ENCODE results near the gene LYZL6.

The LYZL6 gene

DNA sequence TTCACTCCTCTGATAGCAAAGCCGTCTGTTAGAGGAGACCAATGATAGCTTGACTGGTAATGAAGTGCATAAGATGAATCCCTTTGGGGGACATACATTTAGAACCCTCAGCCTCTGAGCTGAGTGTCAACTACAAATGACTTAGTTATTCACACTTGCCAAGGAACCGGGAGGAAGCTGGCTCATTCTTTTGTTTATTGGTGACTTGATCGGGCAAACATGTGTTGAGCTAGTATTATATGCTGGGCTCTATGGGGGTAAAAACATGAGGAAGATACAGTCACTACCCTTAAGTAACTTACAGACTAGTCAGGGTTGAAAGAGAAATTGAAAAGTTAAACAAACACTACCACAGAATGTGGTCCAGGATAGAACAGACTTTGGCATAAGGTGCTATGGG, 34.8 kb upstream of the LYZL6 start:
- H4K91ac ChIP-seq (ENCODE audit: low read depth, low read length), result no peak overlapping the region
- H2BK5ac ChIP-seq (ENCODE audit: low read depth, low read length, poor library complexity), result no peak overlapping the region
- no peak overlapping the region for H3K23ac ChIP-seq (ENCODE audit: low read length)
- H3K4me2 ChIP-seq (ENCODE audit: low read length), result no peak overlapping the region
- H3K79me1 ChIP-seq (ENCODE audit: low read length), result no peaks in the 10 kb centered on the region
- H3K4me1 ChIP-seq (ENCODE audit: control insufficient read depth in 1 of 2, insufficient read depth in 2 of 2, low read length in 2 of 2), result no peaks in the 10 kb centered on the region
- H4K12ac ChIP-seq (ENCODE audit: low read depth, low read length), result no peak overlapping the region
- no peak overlapping the region for H2BK120ac ChIP-seq (ENCODE audit: insufficient read depth, low read length, poor library complexity)
- no peak overlapping the region for H2BK12ac ChIP-seq (ENCODE audit: low read length)
- H3K4ac ChIP-seq (ENCODE audit: low read depth, low read length), result no peak overlapping the region
- no peak overlapping the region for H2AFZ ChIP-seq (ENCODE audit: insufficient read depth, low read length, poor library complexity)
- H2AK5ac ChIP-seq (ENCODE audit: low read length), result no peak overlapping the region
- H3K27me3 ChIP-seq (ENCODE audit: insufficient read depth, low read length), result no peaks in the 10 kb centered on the region
- no peaks in the 10 kb centered on the region for H3K9me3 ChIP-seq (ENCODE audit: insufficient read depth, low read depth, low read length)
- WGBS (ENCODE audit: extremely low coverage, insufficient coverage, insufficient read length), result no CpG with 5 or more reads among the region's 3 CpGs
- no peak overlapping the region for H3K27ac ChIP-seq (ENCODE audit: low read depth, low read length)
- no peak overlapping the region for H4K8ac ChIP-seq (ENCODE audit: low read depth, low read length)
- no peaks in the 10 kb centered on the region for H3K36me3 ChIP-seq (ENCODE audit: control insufficient read depth in 1 of 2, insufficient read depth in 2 of 2, low read length in 2 of 2)
- H3K79me2 ChIP-seq (ENCODE audit: control insufficient read depth, insufficient read depth, low read length, poor library complexity), result no peaks in the 10 kb centered on the region
- H3K4me3 ChIP-seq (ENCODE audit: low read depth, low read length), result no peak overlapping the region
- no peak overlapping the region for H3K14ac ChIP-seq (ENCODE audit: low read length)
- H3K9ac ChIP-seq (ENCODE audit: low read length), result no peak overlapping the region
- H3K18ac ChIP-seq (ENCODE audit: low read length), result no peak overlapping the region
- DNase-seq, result no peak

DNA sequence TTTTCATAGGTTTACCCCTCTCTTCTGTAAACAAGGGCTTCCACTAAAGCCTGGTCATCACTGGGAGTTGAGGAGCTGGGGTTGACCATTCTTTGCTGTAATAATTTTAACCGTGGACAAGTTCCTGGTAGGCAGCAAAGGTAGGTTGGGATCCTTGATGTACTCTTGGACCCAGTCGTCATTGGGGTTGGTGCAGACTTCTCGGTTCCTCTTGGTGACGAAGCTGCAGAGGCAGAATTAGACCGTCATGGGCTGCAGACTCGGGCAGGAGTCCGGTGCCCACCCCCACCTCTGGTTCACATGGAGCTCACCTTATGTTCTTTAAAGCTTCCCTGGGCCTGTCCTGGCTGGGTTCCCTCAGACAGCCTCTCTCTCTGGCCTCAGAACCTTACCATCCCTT, 34.0 kb upstream of the LYZL6 start:
- H3K9ac ChIP-seq (ENCODE audit: low read length), result no peak overlapping the region
- DNase-seq, result no peak
- H3K27ac ChIP-seq (ENCODE audit: low read depth, low read length), result no peak overlapping the region
- no peaks in the 10 kb centered on the region for H3K79me1 ChIP-seq (ENCODE audit: low read length)
- H4K8ac ChIP-seq (ENCODE audit: low read depth, low read length), result no peak overlapping the region
- H3K14ac ChIP-seq (ENCODE audit: low read length), result no peak overlapping the region
- no CpG with 5 or more reads among the region's 7 CpGs for WGBS (ENCODE audit: extremely low coverage, insufficient coverage, insufficient read length)
- H3K4ac ChIP-seq (ENCODE audit: low read depth, low read length), result no peak overlapping the region
- H3K18ac ChIP-seq (ENCODE audit: low read length), result no peak overlapping the region
- H3K4me2 ChIP-seq (ENCODE audit: low read length), result no peak overlapping the region
- H4K91ac ChIP-seq (ENCODE audit: low read depth, low read length), result no peak overlapping the region
- H3K23ac ChIP-seq (ENCODE audit: low read length), result no peak overlapping the region
- no peak overlapping the region for H4K12ac ChIP-seq (ENCODE audit: low read depth, low read length)
- H3K4me1 ChIP-seq (ENCODE audit: control insufficient read depth in 1 of 2, insufficient read depth in 2 of 2, low read length in 2 of 2), result no peaks in the 10 kb centered on the region
- H3K36me3 ChIP-seq (ENCODE audit: control insufficient read depth in 1 of 2, insufficient read depth in 2 of 2, low read length in 2 of 2), result no peaks in the 10 kb centered on the region
- H2BK12ac ChIP-seq (ENCODE audit: low read length), result no peak overlapping the region
- H2AFZ ChIP-seq (ENCODE audit: insufficient read depth, low read length, poor library complexity), result no peak overlapping the region
- no peak overlapping the region for H3K4me3 ChIP-seq (ENCODE audit: low read depth, low read length)
- H2BK120ac ChIP-seq (ENCODE audit: insufficient read depth, low read length, poor library complexity), result no peak overlapping the region
- H2BK5ac ChIP-seq (ENCODE audit: low read depth, low read length, poor library complexity), result no peak overlapping the region
- no peak overlapping the region for H2AK5ac ChIP-seq (ENCODE audit: low read length)
- H3K27me3 ChIP-seq (ENCODE audit: insufficient read depth, low read length), result no peaks in the 10 kb centered on the region
- H3K9me3 ChIP-seq (ENCODE audit: insufficient read depth, low read depth, low read length), result no peaks in the 10 kb centered on the region
- H3K79me2 ChIP-seq (ENCODE audit: control insufficient read depth, insufficient read depth, low read length, poor library complexity), result no peaks in the 10 kb centered on the region

DNA sequence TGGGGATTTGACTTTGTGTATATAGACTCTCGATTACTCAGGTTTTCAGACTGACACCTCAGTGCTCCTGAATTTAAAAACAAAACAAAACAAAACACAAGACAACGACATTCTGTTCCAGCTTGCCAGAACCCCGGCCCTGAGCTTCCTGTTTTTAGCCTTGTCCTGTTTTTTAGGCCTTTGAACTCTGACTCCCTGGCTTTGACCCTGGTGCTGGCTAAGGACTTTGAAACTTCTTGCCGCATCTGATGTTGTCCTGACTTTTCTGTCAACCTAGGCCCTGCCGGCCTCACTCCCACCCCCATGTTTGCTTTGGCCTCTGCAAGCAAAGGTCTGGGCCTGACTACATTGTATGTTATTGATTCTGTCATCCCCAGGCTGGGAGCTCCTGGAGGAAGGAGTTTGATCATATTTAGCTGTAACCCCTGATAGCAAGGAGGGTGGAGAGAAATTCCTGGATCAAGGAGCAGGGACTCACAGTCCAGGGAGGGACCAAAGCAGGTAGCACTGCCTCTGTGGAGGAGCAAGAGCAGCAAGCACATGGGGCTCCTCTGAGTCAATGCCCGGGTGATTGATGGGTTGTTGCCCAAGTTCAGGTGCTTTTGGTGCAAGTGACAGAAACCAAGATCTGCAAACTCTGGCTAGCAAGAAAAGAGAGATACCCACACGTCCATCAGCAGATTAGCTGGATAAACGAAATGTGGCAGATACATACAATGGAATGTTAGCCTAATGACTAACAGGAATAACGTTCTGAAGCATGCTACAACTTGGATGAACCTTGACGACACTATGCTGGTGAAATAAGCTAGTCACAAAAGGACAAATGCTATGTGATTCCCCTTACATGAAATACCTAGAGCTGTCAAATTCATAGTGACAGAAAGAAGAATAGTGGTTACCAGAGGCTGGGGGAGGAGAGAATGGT, 30.1 kb upstream of the LYZL6 start:
- H2BK12ac ChIP-seq (ENCODE audit: low read length), result no peak overlapping the region
- H3K4me1 ChIP-seq (ENCODE audit: control insufficient read depth in 1 of 2, insufficient read depth in 2 of 2, low read length in 2 of 2), result no peaks in the 10 kb centered on the region
- no peak overlapping the region for H3K23ac ChIP-seq (ENCODE audit: low read length)
- no peak overlapping the region for H2AFZ ChIP-seq (ENCODE audit: insufficient read depth, low read length, poor library complexity)
- H3K4me2 ChIP-seq (ENCODE audit: low read length), result no peak overlapping the region
- no peak overlapping the region for H3K4ac ChIP-seq (ENCODE audit: low read depth, low read length)
- no peaks in the 10 kb centered on the region for H3K27me3 ChIP-seq (ENCODE audit: insufficient read depth, low read length)
- no peak overlapping the region for H3K14ac ChIP-seq (ENCODE audit: low read length)
- no peaks in the 10 kb centered on the region for H3K79me1 ChIP-seq (ENCODE audit: low read length)
- H4K12ac ChIP-seq (ENCODE audit: low read depth, low read length), result no peak overlapping the region
- H3K36me3 ChIP-seq (ENCODE audit: control insufficient read depth in 1 of 2, insufficient read depth in 2 of 2, low read length in 2 of 2), result no peaks in the 10 kb centered on the region
- H4K8ac ChIP-seq (ENCODE audit: low read depth, low read length), result no peak overlapping the region
- no peak overlapping the region for H2AK5ac ChIP-seq (ENCODE audit: low read length)
- no peak overlapping the region for H4K91ac ChIP-seq (ENCODE audit: low read depth, low read length)
- H2BK120ac ChIP-seq (ENCODE audit: insufficient read depth, low read length, poor library complexity), result no peak overlapping the region
- H3K4me3 ChIP-seq (ENCODE audit: low read depth, low read length), result no peak overlapping the region
- no CpG with 5 or more reads among the region's 10 CpGs for WGBS (ENCODE audit: extremely low coverage, insufficient coverage, insufficient read length)
- no peaks in the 10 kb centered on the region for H3K79me2 ChIP-seq (ENCODE audit: control insufficient read depth, insufficient read depth, low read length, poor library complexity)
- DNase-seq, result peak in 1 of 2 donors; percentile 36
- H2BK5ac ChIP-seq (ENCODE audit: low read depth, low read length, poor library complexity), result no peak overlapping the region
- no peaks in the 10 kb centered on the region for H3K9me3 ChIP-seq (ENCODE audit: insufficient read depth, low read depth, low read length)
- H3K18ac ChIP-seq (ENCODE audit: low read length), result no peak overlapping the region
- no peak overlapping the region for H3K9ac ChIP-seq (ENCODE audit: low read length)
- no peak overlapping the region for H3K27ac ChIP-seq (ENCODE audit: low read depth, low read length)

DNA sequence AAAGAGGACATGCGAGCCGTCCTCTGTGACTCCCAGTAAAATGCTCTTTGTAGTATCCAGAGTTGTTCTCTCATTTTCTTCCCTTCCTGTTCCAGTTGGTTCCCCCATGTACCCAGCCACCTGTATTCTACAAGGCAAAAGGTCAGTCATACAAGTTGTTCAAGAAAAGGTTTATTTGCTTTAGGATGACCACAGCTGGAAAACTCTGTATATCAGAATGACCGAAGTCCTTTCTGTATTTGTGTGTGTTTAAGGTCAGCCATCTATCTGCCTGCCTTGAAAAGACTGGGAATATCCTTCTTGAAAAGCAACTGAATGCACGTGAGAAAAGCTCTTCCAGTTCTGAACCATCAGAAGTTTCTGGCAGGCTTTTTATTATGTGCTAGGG, 29.4 kb upstream of the LYZL6 start:
- no peak overlapping the region for H3K4me3 ChIP-seq (ENCODE audit: low read depth, low read length)
- H3K79me1 ChIP-seq (ENCODE audit: low read length), result no peaks in the 10 kb centered on the region
- no peak overlapping the region for H2BK12ac ChIP-seq (ENCODE audit: low read length)
- H4K8ac ChIP-seq (ENCODE audit: low read depth, low read length), result no peak overlapping the region
- no peak overlapping the region for H3K4ac ChIP-seq (ENCODE audit: low read depth, low read length)
- H2BK120ac ChIP-seq (ENCODE audit: insufficient read depth, low read length, poor library complexity), result no peak overlapping the region
- no peaks in the 10 kb centered on the region for H3K9me3 ChIP-seq (ENCODE audit: insufficient read depth, low read depth, low read length)
- H2AFZ ChIP-seq (ENCODE audit: insufficient read depth, low read length, poor library complexity), result no peak overlapping the region
- no peaks in the 10 kb centered on the region for H3K79me2 ChIP-seq (ENCODE audit: control insufficient read depth, insufficient read depth, low read length, poor library complexity)
- no peak overlapping the region for H4K12ac ChIP-seq (ENCODE audit: low read depth, low read length)
- no peak overlapping the region for H3K9ac ChIP-seq (ENCODE audit: low read length)
- no peak overlapping the region for H3K4me2 ChIP-seq (ENCODE audit: low read length)
- DNase-seq, result no peak
- H3K14ac ChIP-seq (ENCODE audit: low read length), result no peak overlapping the region
- no CpG with 5 or more reads among the region's 4 CpGs for WGBS (ENCODE audit: extremely low coverage, insufficient coverage, insufficient read length)
- no peaks in the 10 kb centered on the region for H3K36me3 ChIP-seq (ENCODE audit: control insufficient read depth in 1 of 2, insufficient read depth in 2 of 2, low read length in 2 of 2)
- no peak overlapping the region for H4K91ac ChIP-seq (ENCODE audit: low read depth, low read length)
- no peak overlapping the region for H3K27ac ChIP-seq (ENCODE audit: low read depth, low read length)
- H3K18ac ChIP-seq (ENCODE audit: low read length), result no peak overlapping the region
- no peak overlapping the region for H2AK5ac ChIP-seq (ENCODE audit: low read length)
- no peaks in the 10 kb centered on the region for H3K4me1 ChIP-seq (ENCODE audit: control insufficient read depth in 1 of 2, insufficient read depth in 2 of 2, low read length in 2 of 2)
- no peak overlapping the region for H2BK5ac ChIP-seq (ENCODE audit: low read depth, low read length, poor library complexity)
- no peaks in the 10 kb centered on the region for H3K27me3 ChIP-seq (ENCODE audit: insufficient read depth, low read length)
- H3K23ac ChIP-seq (ENCODE audit: low read length), result no peak overlapping the region

Measured in trophoblast cell (in vitro differentiated cells and primary cell).